Subcutaneous adipose tissue (tissue), 4 donors: Measurements from ENCODE around the gene CPM. TPM values are rescaled to one million over a fixed set of nuclear protein-coding genes. Genes with fewer than 3 reads are reported as not detected.

ENCODE experiments used
- CTCF ChIP-seq: fragments of 450-650 bp; IDR thresholded peaks from one replicate; pipeline ENCODE4 v1.5.1; 2016; ENCODE audit warnings: low read depth, mild to moderate bottlenecking, control low read depth, antibody characterized with exemption, moderate library complexity
- total RNA-seq, 4 donors: library from RNA; depleted of rRNA; stranded (reverse); fragments of >200 nt; gene quantifications; one replicate each; pipeline ENCODE4 v1.1.0, GENCODE V29; 2016

Gene CPM
- total RNA-seq, 4 donors from 2014 or later = 886 to 1,559 (median 1,151) TPM

DNA sequence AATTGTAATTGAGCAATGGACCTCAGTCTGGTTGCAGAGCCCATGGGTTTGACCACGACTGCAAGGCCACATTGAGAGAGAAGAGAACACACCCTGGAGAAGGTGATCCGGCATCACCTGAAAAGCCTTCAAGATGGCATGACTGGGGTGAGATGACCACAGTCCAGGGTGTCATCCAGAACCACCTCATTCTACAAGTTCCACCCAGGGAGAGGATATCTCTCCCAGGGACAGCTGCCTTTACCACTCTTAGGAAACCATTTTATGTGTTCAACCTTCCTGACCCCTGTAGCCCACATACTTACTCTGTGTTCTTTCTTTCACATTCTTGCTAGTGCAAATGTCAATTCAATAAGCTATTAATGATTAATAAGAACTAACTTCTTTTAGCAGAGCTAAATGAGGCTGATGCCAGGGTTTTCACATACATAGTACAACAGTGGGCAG, 43.4 kb upstream of the CPM start:
- TF ChIP-seq CTCF = no peak

DNA sequence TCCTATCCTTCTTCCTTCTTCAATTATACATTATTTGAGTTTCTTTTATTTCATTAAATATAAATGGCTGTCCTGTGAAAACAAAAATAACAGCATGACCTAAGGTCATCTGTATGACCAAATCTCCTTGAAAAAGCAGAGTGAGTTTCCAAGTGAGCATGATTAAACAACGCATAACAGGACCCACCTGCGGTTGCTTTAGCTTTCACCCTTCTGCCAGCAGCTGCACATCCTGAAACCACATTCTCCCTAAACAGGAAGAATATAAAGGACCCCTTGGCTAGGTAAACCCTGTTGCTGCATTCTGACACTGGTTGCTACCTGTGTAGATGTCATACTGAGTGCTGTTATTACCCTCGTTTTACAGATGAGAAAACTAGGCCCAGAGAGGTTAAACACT, 42.8 kb upstream of the CPM start:
- TF ChIP-seq CTCF = no peak

- no peak for TF ChIP-seq CTCF
Observed at GRCh38 chr12:68972595-68972994, 39.6 kb upstream of the CPM start.

- no peak for TF ChIP-seq CTCF
Observed at GRCh38 chr12:68971404-68971803, 38.4 kb upstream of the CPM start.

DNA sequence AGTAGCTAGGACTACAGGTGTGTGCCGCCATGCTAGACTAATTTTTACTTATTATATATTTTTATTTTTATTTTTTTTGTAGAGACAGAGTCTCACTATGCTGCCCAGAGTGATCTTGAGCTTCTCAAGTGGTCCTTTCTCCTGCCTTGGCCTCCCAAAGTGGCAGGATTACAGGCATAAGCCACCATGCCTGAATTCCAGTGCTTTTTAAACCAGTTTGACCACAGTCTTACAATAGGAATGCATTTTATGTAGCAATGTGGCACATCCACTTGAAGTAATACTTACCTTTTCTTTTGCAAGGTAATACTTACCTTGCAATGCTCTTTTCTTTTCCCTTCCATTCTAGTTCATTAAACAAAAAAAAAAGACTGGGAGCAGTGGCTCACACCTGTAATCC, 38.0 kb upstream of the CPM start:
- TF ChIP-seq CTCF = no peak

- no peak for TF ChIP-seq CTCF
Observed at GRCh38 chr12:68970306-68970705, 37.3 kb upstream of the CPM start.

DNA sequence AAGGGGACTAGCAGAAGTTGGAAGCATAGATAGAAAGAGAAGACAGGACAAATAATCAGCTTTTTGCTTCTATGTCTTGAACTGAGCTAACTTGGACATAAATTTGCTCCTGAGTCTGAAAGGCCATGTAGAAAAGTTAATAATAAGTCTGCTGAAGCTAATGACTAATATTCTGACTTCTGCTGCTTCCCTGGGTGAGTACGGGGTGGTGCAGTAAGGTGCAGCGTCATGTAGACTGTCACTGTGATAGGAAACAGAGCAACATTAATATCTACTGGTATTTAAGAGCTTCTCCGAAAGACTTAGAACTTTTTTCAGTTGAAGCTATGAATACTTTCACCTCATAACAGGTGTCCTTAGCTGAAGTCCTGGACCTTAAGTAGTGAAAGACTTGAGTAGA, 34.1 kb upstream of the CPM start:
- TF ChIP-seq CTCF = no peak
